Gastrocnemius medialis (tissue), 4 donors: ENCODE measurements around the gene NRTN. TPM values are rescaled to one million over a fixed set of nuclear protein-coding genes. Genes with fewer than 3 reads are reported as not detected.
"Not testable (repeated sequence)": the region's sequence is repeated elsewhere in the genome, so short reads cannot be mapped to it uniquely, and the experiment has no call there.

Source experiments
- ATAC-seq, 2 donors: fragments of 150-250 bp; one replicate each; pipeline ENCODE4 v1.9.1; 2016
- DNase-seq, 2 donors: peaks; one replicate each; pipeline ENCODE4 v3.0.0-alpha.2; 2019
- H3K27ac ChIP-seq, 4 donors: fragments of 200-600 bp; sonication (generic); 1 replicate in 1 of 4; 2 replicates in 3 of 4; pipeline ENCODE4 v1.5.1; 2016 to 2018; ENCODE audit warnings: mild to moderate bottlenecking in 2 of 4, moderate library complexity in 1 of 4
- H3K27me3 ChIP-seq, 3 donors: fragments of 200-600 bp; sonication (generic) in 2 of 3; 1 replicate in 1 of 3; 2 replicates in 2 of 3; pipeline versions ENCODE4 v1.5.1 to v1.6.0; 2016 to 2019; ENCODE audit warnings: mild to moderate bottlenecking in 1 of 3, moderate library complexity in 1 of 3
- H3K36me3 ChIP-seq, 2 donors: fragments of 200-600 bp; sonication (generic) in 1 of 2; one replicate each; pipeline ENCODE4 v1.5.1; 2017 to 2018
- H3K4me1 ChIP-seq, 2 donors: fragments of 200-600 bp; sonication (generic) in 1 of 2; one replicate each; pipeline ENCODE4 v1.5.1; 2016 to 2017; ENCODE audit warnings: mild to moderate bottlenecking in 2 of 2
- H3K4me3 ChIP-seq, 4 donors: fragments of 200-600 bp; sonication (generic) in 3 of 4; 1 replicate in 1 of 4; 2 replicates in 3 of 4; pipeline ENCODE4 v1.5.1; 2016 to 2019; ENCODE audit warnings: mild to moderate bottlenecking in 2 of 4
- H3K9me3 ChIP-seq, 3 donors: fragments of 200-600 bp; sonication (generic) in 2 of 3; 1 replicate in 1 of 3; 2 replicates in 2 of 3; pipeline ENCODE4 v1.5.1; 2016 to 2019
- POLR2A ChIP-seq, 2 donors: fragments of 450-650 bp; IDR thresholded peaks; one replicate each; pipeline ENCODE4 v1.6.1; 2017; ENCODE audit warnings: antibody characterized with exemption in 2 of 2, mild to moderate bottlenecking in 2 of 2, moderate library complexity in 2 of 2
- in situ Hi-C, 4 donors: fragments of 200-750 bp; cut with MboI; loops; one replicate each; pipeline versions ENCODE4 v1.15.0 to v1.8.0; 2017; ENCODE audit warnings: low sequenced_read_pairs in 4 of 4
- intact Hi-C: fragments of 100-400 bp; cut with DNase I; formaldehyde crosslinking; loops from one replicate; pipeline ENCODE4 v1.15.1; 2023; ENCODE audit warnings: low total_unique reads
- total RNA-seq, 4 donors: library from RNA; depleted of rRNA; stranded (reverse); fragments of >200 nt; gene quantifications; one replicate each; pipeline versions ENCODE4 v1.1.0 to v1.2.3, GENCODE V29; 2016
- TF ChIP-seq, protein P1 (sequence below), 5 experiments: fragments of 450-650 bp in 3 of 5; fragments of 200-600 bp in 2 of 5; sonication (generic) in 2 of 5; IDR thresholded peaks in 4 of 5; conservative IDR thresholded peaks in 1 of 5; 1 replicate in 4 of 5; 2 replicates in 1 of 5; pipeline ENCODE4 v1.5.1; 2016 to 2019; ENCODE audit warnings: antibody characterized with exemption in 5 of 5, mild to moderate bottlenecking in 3 of 5, moderate library complexity in 3 of 5

The NRTN gene
- total RNA-seq, 4 donors from 2014 or later: not detected

DNA sequence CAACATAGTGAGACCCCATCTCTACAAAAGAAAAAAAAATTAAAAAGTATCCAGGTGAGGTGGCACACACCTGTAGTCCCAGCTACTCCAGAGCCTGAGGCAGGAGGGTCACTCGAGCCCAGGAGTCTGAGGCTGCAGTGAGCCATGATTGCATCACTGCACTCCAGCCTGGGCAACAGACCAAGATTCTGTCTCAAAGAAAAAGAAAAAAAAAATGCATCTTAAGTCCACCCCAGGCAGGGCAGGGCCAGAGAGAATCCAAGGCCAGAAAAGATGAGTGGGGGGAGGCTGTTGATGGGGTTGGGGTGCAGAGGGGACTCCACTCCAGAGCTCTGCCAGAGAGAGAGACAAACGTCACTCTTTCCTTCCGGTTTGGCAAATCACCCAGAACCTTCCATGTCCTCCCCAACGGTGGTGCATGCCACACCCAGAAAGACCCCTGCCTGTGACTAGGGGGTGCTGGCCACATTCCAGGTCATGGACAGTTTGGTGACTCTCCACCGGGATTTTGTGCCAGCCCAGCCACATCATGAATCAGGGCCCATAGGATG is 46.0 kb downstream of the NRTN start:
- H3K36me3 ChIP-seq: no peaks in the 10 kb centered on the region
- TF ChIP-seq, protein P1, sequence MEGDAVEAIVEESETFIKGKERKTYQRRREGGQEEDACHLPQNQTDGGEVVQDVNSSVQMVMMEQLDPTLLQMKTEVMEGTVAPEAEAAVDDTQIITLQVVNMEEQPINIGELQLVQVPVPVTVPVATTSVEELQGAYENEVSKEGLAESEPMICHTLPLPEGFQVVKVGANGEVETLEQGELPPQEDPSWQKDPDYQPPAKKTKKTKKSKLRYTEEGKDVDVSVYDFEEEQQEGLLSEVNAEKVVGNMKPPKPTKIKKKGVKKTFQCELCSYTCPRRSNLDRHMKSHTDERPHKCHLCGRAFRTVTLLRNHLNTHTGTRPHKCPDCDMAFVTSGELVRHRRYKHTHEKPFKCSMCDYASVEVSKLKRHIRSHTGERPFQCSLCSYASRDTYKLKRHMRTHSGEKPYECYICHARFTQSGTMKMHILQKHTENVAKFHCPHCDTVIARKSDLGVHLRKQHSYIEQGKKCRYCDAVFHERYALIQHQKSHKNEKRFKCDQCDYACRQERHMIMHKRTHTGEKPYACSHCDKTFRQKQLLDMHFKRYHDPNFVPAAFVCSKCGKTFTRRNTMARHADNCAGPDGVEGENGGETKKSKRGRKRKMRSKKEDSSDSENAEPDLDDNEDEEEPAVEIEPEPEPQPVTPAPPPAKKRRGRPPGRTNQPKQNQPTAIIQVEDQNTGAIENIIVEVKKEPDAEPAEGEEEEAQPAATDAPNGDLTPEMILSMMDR (IDR thresholded peaks at IDR 0.05 in 4 of 5, conservative IDR thresholded peaks at IDR 0.05 in 1 of 5): no peak
- no peak for TF ChIP-seq POLR2A (IDR thresholded peaks at IDR 0.05)
- no peak for ATAC-seq
- in situ Hi-C loops (no loop called here), intact Hi-C loops (no loop called here)
- no peak overlapping the region for H3K27ac ChIP-seq
- no peak overlapping the region for H3K4me3 ChIP-seq
- H3K27me3 ChIP-seq: peaks cover 0 to 9% (median 3%) of the 10 kb centered on the region in 3 donors
- H3K4me1 ChIP-seq: no peaks in the 10 kb centered on the region
- no peaks in the 10 kb centered on the region for H3K9me3 ChIP-seq
- no peak for DNase-seq

DNA sequence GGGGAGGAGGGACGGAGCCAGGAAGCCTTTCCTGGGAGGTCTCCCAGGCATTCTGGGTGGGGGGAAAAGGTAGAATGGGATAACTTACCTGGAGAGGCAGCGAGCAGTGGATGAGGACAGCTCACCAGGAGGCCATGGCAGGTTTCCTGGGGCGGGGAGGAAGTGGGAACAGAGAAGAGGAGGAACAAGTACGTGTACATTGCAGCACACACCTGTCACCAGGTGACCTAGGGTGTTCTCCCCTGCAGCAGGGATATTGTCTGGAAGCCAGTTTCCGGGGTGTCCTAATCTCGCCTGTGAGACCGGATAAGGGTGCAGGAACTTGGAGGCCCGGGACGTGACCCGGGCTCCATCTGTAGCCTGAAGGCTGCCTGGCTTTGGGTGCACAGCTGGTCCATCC is 46.4 kb downstream of the NRTN start, which contains the start of gene FUT3:
TSS of gene FUT3 (minus strand) at position 148 of the 400 bp plus-strand sequence.
- Histone ChIP-seq H3K36me3 (no peaks in the 10 kb centered on the region), H3K27me3 (peaks cover 0 to 9% (median 3%) of the 10 kb centered on the region in 3 donors), H3K4me3 (no peak within 1 kb of the TSS), H3K4me1 (no peaks in the 10 kb centered on the region), H3K27ac (no peak within 1 kb of the TSS), H3K9me3 (no peaks in the 10 kb centered on the region)
- no peak for ATAC-seq
- intact Hi-C loops: no loop called here
- no peak for DNase-seq
- in situ Hi-C loops: no loop called here
- TF ChIP-seq, protein P1 (IDR thresholded peaks at IDR 0.05 in 4 of 5, conservative IDR thresholded peaks at IDR 0.05 in 1 of 5): no peak
- TF ChIP-seq POLR2A (IDR thresholded peaks at IDR 0.05): no peak

DNA sequence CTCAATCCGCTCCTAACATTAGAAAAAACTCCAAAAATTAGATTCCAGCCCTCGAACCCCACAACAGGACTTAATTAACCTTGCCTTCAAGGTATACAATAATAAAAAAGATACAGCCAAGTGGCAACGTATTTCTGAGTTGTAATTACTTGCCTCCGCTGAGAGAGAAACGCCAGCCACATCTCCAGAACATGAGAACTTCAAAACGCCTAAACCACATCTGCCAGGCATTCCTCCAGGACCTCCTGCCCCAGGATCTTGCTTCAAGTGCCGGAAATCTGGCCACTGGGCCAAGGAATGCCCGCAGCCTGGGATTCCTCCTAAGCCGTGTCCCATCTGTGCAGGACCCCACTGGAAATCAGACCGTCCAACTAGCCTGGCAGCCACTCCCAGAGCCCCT is 49.3 kb downstream of the NRTN start:
- H3K36me3 ChIP-seq, ATAC-seq, intact Hi-C loops, H3K9me3 ChIP-seq, H3K27me3 ChIP-seq, DNase-seq, in situ Hi-C loops, H3K27ac ChIP-seq, H3K4me3 ChIP-seq, H3K4me1 ChIP-seq: not testable (repeated sequence)

DNA sequence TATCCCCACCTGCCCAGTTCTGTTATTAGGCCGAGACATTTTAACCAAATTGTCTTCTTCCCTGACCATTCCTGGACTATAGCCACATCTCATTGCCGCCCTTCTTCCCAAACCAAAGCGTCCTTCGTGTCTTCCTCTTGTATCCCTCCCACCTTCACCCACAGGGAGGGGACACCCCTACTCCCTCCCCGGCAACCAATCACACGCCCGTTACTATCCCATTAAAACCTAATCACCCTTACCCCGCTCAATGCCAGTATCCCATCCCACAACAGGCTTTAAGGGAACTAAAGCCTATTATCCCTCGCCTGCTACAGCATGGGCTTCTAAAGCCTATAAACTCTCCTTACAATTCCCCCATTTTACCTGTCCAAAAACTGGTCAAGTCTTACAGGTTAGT is 50.3 kb downstream of the NRTN start:
- in situ Hi-C loops, H3K36me3 ChIP-seq, intact Hi-C loops, H3K4me1 ChIP-seq, DNase-seq, ATAC-seq, H3K27ac ChIP-seq, H3K9me3 ChIP-seq, H3K4me3 ChIP-seq, H3K27me3 ChIP-seq: not testable (repeated sequence)

DNA sequence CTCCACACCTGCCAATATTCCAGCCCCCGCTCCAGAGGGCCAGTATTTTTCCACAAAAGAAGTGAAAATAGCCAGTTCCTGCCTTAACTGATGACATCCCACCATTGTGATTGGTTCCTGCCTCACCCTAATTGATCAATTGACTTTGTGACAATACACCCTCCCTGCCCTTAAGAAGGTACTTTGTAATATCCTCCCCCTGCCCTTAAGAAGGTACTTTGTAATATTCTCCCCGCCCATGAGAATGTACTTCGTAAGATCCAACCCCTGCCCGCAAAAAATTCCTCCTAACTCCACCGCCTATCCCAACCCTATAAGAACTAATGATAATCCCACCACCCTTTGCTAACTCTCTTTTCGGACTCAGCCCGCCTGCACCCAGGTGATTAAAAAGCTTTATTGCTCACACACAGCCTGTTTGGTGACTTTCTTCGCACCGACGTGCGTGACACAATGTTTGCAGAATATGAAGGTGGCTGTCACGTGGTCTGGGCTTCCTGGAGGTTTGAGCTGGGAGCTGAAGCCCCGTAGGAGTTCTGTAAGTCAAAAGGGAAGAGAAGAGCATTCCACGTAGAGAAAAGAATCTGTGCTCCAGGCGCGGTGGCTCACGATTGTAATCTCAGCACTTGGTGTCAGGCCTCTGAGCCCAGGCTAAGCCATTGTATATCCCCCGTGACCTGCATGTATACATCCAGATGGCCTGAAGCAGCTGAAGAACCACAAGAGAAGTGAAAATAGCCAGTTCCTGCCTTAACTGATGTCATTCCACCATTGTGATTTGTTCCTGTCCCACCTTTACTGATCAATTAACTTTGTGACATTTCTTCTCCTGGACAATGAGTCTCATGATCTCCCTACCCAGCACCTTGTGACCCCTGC is 52.6 kb downstream of the NRTN start:
- in situ Hi-C loops (no loop called here), intact Hi-C loops (no loop called here)
- Histone ChIP-seq H3K27me3 (peaks cover 0 to 7% (median 3%) of the 10 kb centered on the region in 3 donors), H3K4me3 (no peak overlapping the region), H3K4me1 (no peaks in the 10 kb centered on the region), H3K9me3 (no peaks in the 10 kb centered on the region), H3K27ac (no peak overlapping the region), H3K36me3 (no peaks in the 10 kb centered on the region)
- no peak for DNase-seq
- ATAC-seq: no peak
- TF ChIP-seq, protein P1 (IDR thresholded peaks at IDR 0.05 in 4 of 5, conservative IDR thresholded peaks at IDR 0.05 in 1 of 5): no peak
- no peak for TF ChIP-seq POLR2A (IDR thresholded peaks at IDR 0.05)
